Panc1 (cell line): Measurements from ENCODE around the gene MYO16.

Source experiments
- CTCF ChIP-seq: fragments of 450-650 bp; IDR thresholded peaks from 2 replicates; pipeline ENCODE4 v1.5.1; 2017; ENCODE audit warnings: mild to moderate bottlenecking
- POLR2AphosphoS5 ChIP-seq: IDR thresholded peaks from 2 replicates; pipeline ENCODE4 v1.6.1; 2012; ENCODE audit warnings: mild to moderate bottlenecking, low read depth, low read length, moderate library complexity
- REST ChIP-seq, 2 experiments: IDR thresholded peaks; 2 replicates each; pipeline ENCODE4 v1.6.1; 2011 to 2012; ENCODE audit warnings: low read depth in 2 of 2, control low read depth in 1 of 2, low read length in 1 of 2, mild to moderate bottlenecking in 1 of 2, moderate library complexity in 1 of 2; ENCODE audit not compliant: insufficient read depth in 1 of 2
- SIN3A ChIP-seq: IDR thresholded peaks from 2 replicates; pipeline ENCODE4 v1.6.1; 2012; ENCODE audit warnings: low read depth, mild to moderate bottlenecking, low read length, moderate library complexity, borderline replicate concordance; ENCODE audit not compliant: insufficient read depth
- TCF7L2 ChIP-seq: IDR thresholded peaks from 2 replicates; pipeline ENCODE4 v1.6.1; 2011; ENCODE audit warnings: mild to moderate bottlenecking, low read depth, low read length, inconsistent platforms

- TF ChIP-seq CTCF, result no peak
- TF ChIP-seq REST (IDR thresholded peaks at IDR 0.05; ENCODE audit: insufficient read depth in 1 of 2, low read depth in 2 of 2, low read length in 1 of 2), result no peak
- TF ChIP-seq POLR2AphosphoS5, result no peak
- no peak for TF ChIP-seq SIN3A
- TF ChIP-seq TCF7L2, result no peak
Observed at GRCh38 chr13:109141706-109142105, 512.3 kb downstream of the MYO16 start.
